H1 (cell line): Measurements from ENCODE around the gene FA2H. TPM values are rescaled to one million over a fixed set of nuclear protein-coding genes. Genes with fewer than 3 reads are reported as not detected.

Source experiments
- CTCF ChIA-PET: fragments of 300-600 bp; sonication (Branson Sonifier 250); formaldehyde crosslinking; loops from one replicate; lab custom pipeline; 2021; ENCODE audit not compliant: partially characterized antibody; lab: Charles Lee
- POLR2A ChIA-PET: fragments of 300-600 bp; sonication (Branson Sonifier 250); formaldehyde crosslinking; loops from one replicate; lab custom pipeline; 2021; ENCODE audit warnings: inconsistent platforms; ENCODE audit not compliant: partially characterized antibody; lab: Charles Lee
- DNase-seq, 2 experiments: peaks; one replicate each; pipeline versions ENCODE4 v3.0.0 to v3.0.0-alpha.2; 2010 to 2022; ENCODE audit warnings: low spot score in 2 of 2, low read depth in 1 of 2, mixed read lengths in 1 of 2
- FAIRE-seq: peaks from 2 replicates; lab custom pipeline; 2011; peaks lifted over from hg19 to GRCh38; lab: Jason Lieb, UNC
- H2AFZ ChIP-seq: 2 replicates; pipeline ENCODE4 v1.8.1; 2012; ENCODE audit warnings: low read length, inconsistent platforms
- H2AK5ac ChIP-seq: 2 replicates; pipeline ENCODE4 v1.6.1; 2013; ENCODE audit warnings: low read depth, low read length
- H2BK120ac ChIP-seq: replicated peaks from 2 replicates; pipeline ENCODE3; 2013; ENCODE audit warnings: low read depth, low read length, inconsistent platforms
- H2BK12ac ChIP-seq: 2 replicates; pipeline ENCODE4 v1.6.1; 2013; ENCODE audit warnings: low read depth, low read length
- H2BK15ac ChIP-seq: 2 replicates; pipeline ENCODE4 v1.6.1; 2013; ENCODE audit warnings: low read length
- H2BK20ac ChIP-seq: 2 replicates; pipeline ENCODE4 v1.6.1; 2013; ENCODE audit warnings: low read length
- H2BK5ac ChIP-seq: 2 replicates; pipeline ENCODE4 v1.6.1; 2013; ENCODE audit warnings: low read depth, low read length
- H3K14ac ChIP-seq: 2 replicates; pipeline ENCODE4 v1.6.1; 2013; ENCODE audit warnings: inconsistent platforms; ENCODE audit not compliant: insufficient read length
- H3K18ac ChIP-seq: 2 replicates; pipeline ENCODE4 v1.6.1; 2013; ENCODE audit warnings: low read length; ENCODE audit errors: extremely low read depth
- H3K23ac ChIP-seq: 2 replicates; pipeline ENCODE4 v1.6.1; 2013; ENCODE audit warnings: inconsistent platforms; ENCODE audit not compliant: insufficient read length
- H3K23me2 ChIP-seq: 2 replicates; pipeline ENCODE4 v1.6.1; 2013; ENCODE audit warnings: low read depth, low read length
- H3K27ac ChIP-seq: 2 replicates; pipeline ENCODE4 v1.6.1; 2011; ENCODE audit warnings: low read depth, low read length, inconsistent platforms
- H3K27me3 ChIP-seq, 4 experiments: replicated peaks in 1 of 4; 1 replicate in 1 of 4; 2 replicates in 3 of 4; pipeline versions ENCODE4 v1.6.1 to v1.8.1; 2011 to 2013; ENCODE audit warnings: low read length in 3 of 4, mild to moderate bottlenecking in 3 of 4, inconsistent platforms in 2 of 4, mixed read lengths in 2 of 4, moderate library complexity in 1 of 4; ENCODE audit not compliant: control insufficient read depth in 3 of 4, insufficient read depth in 3 of 4; ENCODE audit errors: extremely low read depth in 1 of 4
- H3K36me3 ChIP-seq, 4 experiments: 2 replicates each; pipeline versions ENCODE4 v1.6.1 to v1.8.1; 2011 to 2013; ENCODE audit warnings: mild to moderate bottlenecking in 4 of 4, low read length in 3 of 4, moderate library complexity in 2 of 4, control low read depth in 1 of 4, inconsistent platforms in 1 of 4; ENCODE audit not compliant: insufficient read depth in 4 of 4, control insufficient read depth in 2 of 4
- H3K4ac ChIP-seq: replicated peaks from 2 replicates; pipeline ENCODE3; 2013; ENCODE audit warnings: low read length, low read depth, mixed read lengths, inconsistent platforms; ENCODE audit not compliant: insufficient read length
- H3K4me1 ChIP-seq, 4 experiments: replicated peaks in 1 of 4; 1 replicate in 1 of 4; 2 replicates in 3 of 4; pipeline versions ENCODE4 v1.6.1 to v1.8.1; 2011 to 2013; ENCODE audit warnings: low read length in 3 of 4, inconsistent platforms in 2 of 4, mixed read lengths in 1 of 4; ENCODE audit not compliant: insufficient read depth in 4 of 4, control insufficient read depth in 3 of 4
- H3K4me2 ChIP-seq, 2 experiments: 2 replicates each; pipeline versions ENCODE4 v1.6.1 to v1.8.1; 2011 to 2013; ENCODE audit warnings: low read depth in 2 of 2, low read length in 2 of 2, control low read depth in 1 of 2, inconsistent platforms in 1 of 2, mild to moderate bottlenecking in 1 of 2; ENCODE audit not compliant: insufficient read depth in 1 of 2
- H3K4me3 ChIP-seq, 4 experiments: fragments of 200-600, 300-600 bp in 1 of 4; sonication (generic), shearing (Covaris generic), sonication (Bioruptor Twin) in 1 of 4; 2 replicates each; pipeline versions ENCODE4 v1.5.1 to v1.8.1; 2011 to 2016; ENCODE audit warnings: low read length in 4 of 4, low read depth in 3 of 4, control low read depth in 2 of 4, inconsistent platforms in 2 of 4, mild to moderate bottlenecking in 2 of 4, mixed read lengths in 1 of 4, moderate library complexity in 1 of 4; ENCODE audit not compliant: insufficient read depth in 2 of 4; ENCODE audit errors: extremely low read depth in 1 of 4
- H3K56ac ChIP-seq: replicated peaks from 2 replicates; pipeline ENCODE3; 2013; ENCODE audit warnings: low read depth, mild to moderate bottlenecking, mixed read lengths, low read length, inconsistent platforms; ENCODE audit not compliant: insufficient read length
- H3K79me1 ChIP-seq: 2 replicates; pipeline ENCODE4 v1.6.1; 2013; ENCODE audit warnings: low read depth, low read length, control low read depth
- H3K79me2 ChIP-seq, 2 experiments: 2 replicates each; pipeline versions ENCODE4 v1.6.1 to v1.8.1; 2012 to 2013; ENCODE audit warnings: low read length in 2 of 2, mild to moderate bottlenecking in 2 of 2, inconsistent platforms in 1 of 2; ENCODE audit not compliant: insufficient read depth in 2 of 2, control insufficient read depth in 1 of 2
- H3K9ac ChIP-seq, 4 experiments: replicated peaks in 1 of 4; 1 replicate in 1 of 4; 2 replicates in 3 of 4; pipeline versions ENCODE4 v1.6.1 to v1.8.1; 2011 to 2013; ENCODE audit warnings: low read depth in 3 of 4, low read length in 3 of 4, control low read depth in 2 of 4, mild to moderate bottlenecking in 2 of 4, moderate library complexity in 2 of 4, inconsistent platforms in 1 of 4; ENCODE audit errors: extremely low read depth in 1 of 4
- H3K9me3 ChIP-seq, 2 experiments: 2 replicates each; pipeline versions ENCODE4 v1.6.1 to v1.8.1; 2012 to 2013; ENCODE audit warnings: mild to moderate bottlenecking in 2 of 2, moderate library complexity in 2 of 2, control low read depth in 1 of 2, inconsistent platforms in 1 of 2, low read depth in 1 of 2, low read length in 1 of 2, mixed read lengths in 1 of 2; ENCODE audit not compliant: insufficient read depth in 2 of 2
- H4K20me1 ChIP-seq, 2 experiments: replicated peaks in 1 of 2; 2 replicates each; pipeline versions ENCODE3 to v1.8.1; 2011 to 2013; ENCODE audit warnings: inconsistent platforms in 2 of 2, low read length in 2 of 2, mild to moderate bottlenecking in 1 of 2; ENCODE audit not compliant: insufficient read depth in 2 of 2, control insufficient read depth in 1 of 2
- H4K5ac ChIP-seq: 2 replicates; pipeline ENCODE4 v1.6.1; 2013; ENCODE audit warnings: low read length, low read depth, mixed read lengths, inconsistent platforms; ENCODE audit not compliant: insufficient read length
- H4K8ac ChIP-seq: 2 replicates; pipeline ENCODE4 v1.8.0; 2013; ENCODE audit warnings: mild to moderate bottlenecking, moderate library complexity, low read length, inconsistent platforms; ENCODE audit not compliant: insufficient read depth; ENCODE audit errors: extremely low read depth
- H4K91ac ChIP-seq: replicated peaks from 2 replicates; pipeline ENCODE3; 2013; ENCODE audit warnings: low read length, mixed read lengths, inconsistent platforms; ENCODE audit not compliant: insufficient read length
- BRCA1 ChIP-seq: IDR thresholded peaks from 2 replicates; pipeline ENCODE4 v1.6.1; 2012; ENCODE audit warnings: low read depth, low read length, improper control_type of control experiment
- TCF12 ChIP-seq: IDR thresholded peaks from 2 replicates; pipeline ENCODE4 v1.6.1; 2011; ENCODE audit warnings: low read depth, mild to moderate bottlenecking, low read length
- WGBS, 2 experiments: shearing (Covaris generic) in 1 of 2; methylation state at CpG; one replicate each; pipeline versions ENCODE4 v1.1.6 to v1.1.7; 2013 to 2015; ENCODE audit warnings: low lambda C conversion rate in 2 of 2, mixed read lengths in 2 of 2, inconsistent platforms in 1 of 2, low coverage in 1 of 2, missing lambda C conversion rate in 1 of 2; ENCODE audit not compliant: insufficient replicate concordance in 2 of 2, insufficient coverage in 1 of 2, insufficient read length in 1 of 2; ENCODE audit errors: extremely low coverage in 1 of 2, missing lambda C conversion rate in 1 of 2; 5-methylcytosine and 5-hydroxymethylcytosine counted together
- polyA plus RNA-seq, 7 experiments: library from polyadenylated mRNA; depleted of rRNA in 3 of 7; stranded (reverse) in 5 of 7; unstranded in 2 of 7; fragments of >200 nt in 5 of 7; fragments of 200-250 nt in 2 of 7; gene quantifications; 1 replicate in 5 of 7; 2 replicates in 1 of 7; 4 replicates in 1 of 7; pipeline versions ENCODE4 v1.2.1 to v1.2.3, GENCODE V29; 2011 to 2013; ENCODE audit warnings: missing spikeins in 2 of 7, mixed read lengths in 2 of 7
- total RNA-seq: library from RNA; stranded (reverse); fragmentation: NEBNext Ultra II Directional; extraction: Animal tissue kit (Norgen Biotek cat#: 25700); gene quantifications from 2 replicates; pipeline ENCODE4 v1.2.1, GENCODE V29; 2021

The FA2H gene
- total and polyA plus RNA-seq, 2 of the 8 experiments (the other 6 are each of a cell fraction or from before 2014, with no cell fraction given): 2.1 to 2.5 TPM

DNA sequence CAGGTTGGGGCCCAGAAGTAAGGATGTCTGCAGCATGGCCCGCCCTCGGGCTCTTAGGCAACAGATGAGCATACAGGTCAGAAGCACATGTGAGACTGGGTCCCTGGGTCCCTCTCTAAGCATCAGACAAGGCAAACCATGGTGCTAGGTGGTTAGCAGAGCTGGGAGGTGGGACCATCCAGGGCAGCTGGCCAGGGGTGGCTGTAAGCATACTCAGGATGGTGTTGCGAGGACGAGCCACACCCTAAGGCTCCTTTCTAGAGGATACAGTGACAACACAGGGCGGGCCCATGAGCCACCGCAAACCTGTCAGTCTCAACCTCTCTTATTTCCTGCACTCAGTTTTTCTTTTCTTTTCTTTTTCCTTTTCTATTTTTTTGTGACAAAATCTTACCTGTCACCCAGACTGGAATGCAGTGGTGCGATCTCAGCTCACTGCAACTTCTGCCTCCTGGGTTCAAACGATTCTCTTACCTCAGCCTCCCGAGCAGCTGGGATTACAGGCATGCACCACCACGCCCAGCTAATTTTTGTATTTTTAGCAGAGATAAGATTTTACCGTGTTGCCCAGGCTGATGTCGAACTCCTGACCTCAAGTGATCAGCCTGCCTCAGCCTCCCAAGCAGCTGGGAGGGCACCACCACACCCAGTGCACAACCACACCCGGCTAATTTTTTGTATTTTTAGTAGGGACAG lies 3.6 kb downstream of the FA2H start:
- H3K27me3 ChIP-seq: peaks cover 0 to 21% (median 16%) of the 10 kb centered on the region in 4 experiments; a peak in 6 of 7 replicates
- ChIA-PET CTCF (interaction anchor here (0.7 to 4.9 kb wide), 7 partner anchors 10 to 91 kb away, joined by 3 to 37 read pairs (median 3); no protein-coding TSS in a partner anchor), POLR2A (interaction anchor here (0.9 kb wide), 1 partner anchor 10 kb away, joined by 3 read pairs; no protein-coding TSS in a partner anchor)
- peaks cover 0 to 6% (median 2%) of the 10 kb centered on the region in 4 experiments; a peak in 1 of 7 replicates for H3K4me1 ChIP-seq
- no peaks in the 10 kb centered on the region for H4K20me1 ChIP-seq
- no peak overlapping the region for H3K18ac ChIP-seq
- H3K27ac ChIP-seq: no peak overlapping the region
- peaks cover 8% of the 10 kb centered on the region; the same call in 1 of the 2 replicates for H3K23me2 ChIP-seq
- H3K9ac ChIP-seq: no peak overlapping the region
- H2BK15ac ChIP-seq: no peak overlapping the region
- no peak overlapping the region for H4K91ac ChIP-seq
- no peak overlapping the region for H3K4me3 ChIP-seq
- no peak overlapping the region for H3K56ac ChIP-seq
- H3K36me3 ChIP-seq: no peaks in the 10 kb centered on the region
- no peaks in the 10 kb centered on the region for H3K9me3 ChIP-seq
- no peak overlapping the region for H3K4ac ChIP-seq
- no peak overlapping the region for H3K4me2 ChIP-seq
- no peak overlapping the region for H2BK120ac ChIP-seq
- H2BK20ac ChIP-seq: no peak overlapping the region
- H2BK5ac ChIP-seq: no peak overlapping the region
- H3K79me1 ChIP-seq: no peaks in the 10 kb centered on the region
- DNase-seq (no peak), FAIRE-seq (no peak)
- no peak overlapping the region for H2AFZ ChIP-seq
- no peak overlapping the region for H4K5ac ChIP-seq
- H4K8ac ChIP-seq: no peak overlapping the region
- WGBS, 2 experiments: 88% methylated on average over 13 of the region's 13 CpGs; no CpG with 5 or more reads in 1 of the 2 experiments
- H2AK5ac ChIP-seq: no peak overlapping the region
- H3K23ac ChIP-seq: no peak overlapping the region
- no peak overlapping the region for H2BK12ac ChIP-seq
- no peak overlapping the region for H3K14ac ChIP-seq
- H3K79me2 ChIP-seq: no peaks in the 10 kb centered on the region
- TF ChIP-seq TCF12: no peak
- TF ChIP-seq BRCA1: no peak
